Fibroblast of upper back skin (primary cell): Measurements from ENCODE around the gene LAYN.
A peak's percentile ranks its signal among the peaks of the same experiment; 100 is the strongest.

Experiments
- DNase-seq: peaks from one replicate; pipeline ENCODE4 v3.0.0-alpha.2; 2013

Gene LAYN

DNA sequence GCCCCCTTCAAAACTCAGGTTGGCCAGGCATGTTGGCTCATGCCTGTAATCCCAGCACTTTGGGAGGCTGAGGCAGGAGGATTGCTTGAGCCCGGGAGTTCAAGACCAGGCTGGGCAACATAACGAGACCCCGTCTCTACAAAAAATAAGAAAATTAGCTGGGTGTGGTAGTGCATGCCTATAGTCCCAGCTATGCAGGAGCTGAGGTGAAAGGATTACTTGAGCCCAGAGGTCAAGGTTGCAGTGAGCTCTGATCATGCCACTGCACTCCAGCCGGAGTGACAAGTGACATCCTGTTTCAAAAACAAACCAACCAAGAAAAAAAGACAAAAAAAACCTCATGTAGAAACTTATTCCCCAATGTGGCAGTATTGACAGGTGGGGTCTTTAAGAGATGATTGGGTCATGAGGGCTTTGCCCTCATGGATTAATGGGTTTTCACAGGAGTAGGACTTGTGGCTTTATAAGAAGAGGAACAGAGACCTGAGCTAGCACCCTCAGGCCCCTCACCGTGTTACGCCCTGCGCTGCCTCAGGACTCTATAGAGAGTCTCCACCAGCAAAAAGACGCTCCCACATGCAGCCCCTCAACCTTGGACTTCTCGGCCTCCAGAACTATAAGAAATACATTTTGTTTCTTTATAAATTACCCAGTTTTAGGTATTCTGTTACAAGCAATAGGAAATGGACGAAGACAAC is 22.3 kb downstream of the LAYN start:
- no peak for DNase-seq

DNA sequence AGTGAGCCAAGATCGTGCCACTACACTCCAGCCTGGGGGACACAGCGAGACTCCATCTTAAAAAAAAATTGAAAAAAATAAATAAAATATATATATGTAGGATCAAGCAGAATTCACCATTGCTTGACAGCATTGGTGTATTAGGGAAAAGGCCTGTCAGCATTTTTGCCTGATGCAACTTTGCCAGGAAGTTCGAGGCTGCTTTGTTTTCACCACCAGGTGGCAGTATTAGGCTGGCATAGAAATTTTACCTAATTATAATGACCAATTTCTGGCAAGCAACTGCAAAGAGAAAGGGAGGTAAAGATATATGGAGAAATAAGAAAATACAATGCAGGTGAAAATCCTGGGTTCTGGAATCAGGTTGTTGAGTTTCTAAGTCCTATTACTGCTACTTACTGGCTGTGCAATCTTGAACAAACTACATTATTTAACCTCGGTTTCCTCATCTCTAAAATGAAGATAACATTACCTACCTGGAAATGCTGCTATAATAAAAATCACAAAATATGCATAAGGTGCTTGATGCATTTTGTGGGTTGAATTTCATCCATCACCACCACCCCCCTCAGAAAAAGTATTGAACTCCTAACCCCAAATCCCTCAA is 24.7 kb downstream of the LAYN start:
- DNase-seq: peak; percentile 82

DNA sequence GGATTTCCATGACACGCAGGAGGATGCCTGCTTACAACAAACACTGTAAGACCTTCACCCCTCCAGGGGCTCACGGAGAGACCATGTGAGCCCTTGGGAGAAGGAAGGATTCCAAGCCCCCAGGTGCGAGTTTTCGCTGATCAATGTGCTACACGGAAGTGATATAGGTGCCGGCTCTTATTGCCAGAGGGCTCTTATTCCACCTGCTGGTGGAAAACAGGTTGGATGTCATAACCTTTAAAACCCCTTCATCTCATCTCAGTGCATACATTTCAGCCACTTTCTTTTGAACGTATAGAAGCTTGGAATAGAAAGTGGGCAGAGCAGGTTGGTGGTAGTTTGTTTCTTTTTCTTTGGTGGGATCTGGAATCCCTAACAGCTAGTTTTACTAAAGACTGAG is 25.8 kb downstream of the LAYN start:
- DNase-seq: no peak

DNA sequence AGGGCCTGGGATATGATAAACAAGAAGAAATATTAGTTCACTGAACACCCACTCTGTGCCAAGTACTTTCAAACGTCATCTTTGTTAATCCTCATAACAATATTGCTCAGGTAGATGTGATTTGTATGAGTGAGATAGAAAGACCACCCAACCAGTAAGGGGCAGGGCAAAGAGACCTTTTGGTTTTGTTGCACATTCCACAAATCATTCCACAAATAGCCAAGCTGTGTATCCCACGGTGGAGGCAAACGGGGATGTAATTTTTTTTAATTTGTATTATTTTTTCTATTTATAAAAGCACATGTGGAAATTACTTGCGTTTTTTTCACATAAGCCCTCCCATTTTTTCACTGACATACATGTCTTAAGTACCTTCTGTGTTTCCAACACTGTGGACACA is 29.0 kb downstream of the LAYN start:
- DNase-seq: peak; percentile 68

DNA sequence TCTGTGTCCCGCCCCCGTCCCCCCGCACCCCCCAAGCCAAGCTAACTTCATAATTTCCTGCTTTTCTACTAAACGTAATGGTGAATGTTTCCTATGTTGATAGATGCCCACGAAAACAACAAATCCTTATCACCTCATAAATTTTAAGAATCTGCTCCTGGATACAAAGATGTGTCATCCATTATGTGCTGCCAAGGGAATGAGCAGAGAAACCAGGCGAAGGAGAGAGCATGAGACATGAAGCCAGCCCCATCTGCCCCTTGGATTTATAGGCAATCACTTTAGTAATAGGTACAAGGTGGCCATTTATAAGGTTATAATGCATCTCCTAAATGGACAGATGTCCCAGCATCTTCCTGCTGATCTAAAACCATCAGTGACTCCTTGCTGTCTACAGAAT is 30.3 kb downstream of the LAYN start:
- DNase-seq: no peak

DNA sequence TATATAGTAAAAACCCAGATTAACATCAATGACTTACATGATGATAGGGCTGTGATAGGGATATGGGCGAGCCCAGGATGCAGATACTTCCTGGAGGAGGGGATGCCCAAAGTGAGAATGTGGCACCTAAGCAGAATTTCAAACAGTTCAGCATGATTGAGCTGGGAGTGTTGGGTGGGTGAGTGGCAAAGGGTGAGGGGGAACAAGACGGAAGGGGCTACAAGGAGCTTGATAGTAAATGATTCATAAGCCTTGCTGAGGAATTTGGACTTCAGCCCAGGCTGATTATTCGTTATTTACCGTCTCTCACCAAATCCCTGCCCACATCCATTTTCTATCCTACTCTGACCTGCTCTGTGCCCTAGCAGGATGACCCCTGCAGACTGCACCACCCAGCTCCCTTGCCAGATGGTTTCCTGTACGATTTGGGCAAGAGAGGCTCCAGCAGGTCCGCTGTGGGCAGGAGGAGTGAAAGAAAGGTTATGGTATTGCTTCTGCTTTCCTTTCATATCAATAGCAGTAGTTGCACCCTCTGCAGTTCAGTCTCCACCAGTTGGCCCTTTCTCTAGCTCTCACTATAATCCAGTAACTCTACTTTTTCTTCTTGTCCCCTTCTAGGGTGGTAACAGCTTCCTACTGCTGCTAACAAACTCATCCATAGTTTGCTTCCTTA is 31.4 kb downstream of the LAYN start:
- peak; percentile 46 for DNase-seq

DNA sequence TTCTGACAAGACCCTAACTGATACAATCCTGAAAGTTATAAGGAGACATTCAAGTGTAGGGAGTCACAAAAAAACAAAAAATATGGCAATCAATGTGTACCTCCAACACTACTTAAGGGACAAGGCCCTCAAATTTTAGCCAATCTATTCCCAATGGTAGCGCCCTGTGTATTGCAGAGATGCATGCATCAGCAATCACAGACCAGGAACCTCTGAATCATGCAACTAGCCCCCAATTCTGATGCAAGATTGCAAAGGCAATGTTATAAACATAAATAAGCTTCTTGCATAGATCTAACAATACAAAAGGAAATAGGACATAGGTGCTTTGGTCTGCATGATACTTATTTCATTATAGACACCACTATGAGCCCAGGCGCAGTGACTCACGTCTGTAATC is 32.1 kb downstream of the LAYN start:
- no peak for DNase-seq

DNA sequence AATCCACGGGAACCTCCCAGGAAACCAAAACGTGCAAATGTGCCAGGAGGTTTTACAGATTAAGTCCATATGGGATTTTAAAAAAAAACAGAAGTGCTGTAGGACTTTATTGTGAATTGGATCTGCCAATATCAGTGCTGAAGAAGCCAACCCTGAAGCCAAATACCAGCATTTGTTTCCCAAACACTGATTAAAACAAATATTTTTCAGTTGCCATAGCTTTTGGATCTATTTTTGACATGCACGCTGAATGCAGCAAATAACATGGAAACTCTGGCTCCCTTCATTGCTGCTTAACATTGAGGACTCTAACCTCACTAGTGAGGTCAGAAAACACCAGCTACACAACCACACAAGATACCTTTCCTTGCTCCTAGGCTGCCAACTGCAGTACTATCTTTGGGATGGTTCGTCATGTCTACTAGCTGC is 33.3 kb downstream of the LAYN start:
- DNase-seq: peak; percentile 37

DNA sequence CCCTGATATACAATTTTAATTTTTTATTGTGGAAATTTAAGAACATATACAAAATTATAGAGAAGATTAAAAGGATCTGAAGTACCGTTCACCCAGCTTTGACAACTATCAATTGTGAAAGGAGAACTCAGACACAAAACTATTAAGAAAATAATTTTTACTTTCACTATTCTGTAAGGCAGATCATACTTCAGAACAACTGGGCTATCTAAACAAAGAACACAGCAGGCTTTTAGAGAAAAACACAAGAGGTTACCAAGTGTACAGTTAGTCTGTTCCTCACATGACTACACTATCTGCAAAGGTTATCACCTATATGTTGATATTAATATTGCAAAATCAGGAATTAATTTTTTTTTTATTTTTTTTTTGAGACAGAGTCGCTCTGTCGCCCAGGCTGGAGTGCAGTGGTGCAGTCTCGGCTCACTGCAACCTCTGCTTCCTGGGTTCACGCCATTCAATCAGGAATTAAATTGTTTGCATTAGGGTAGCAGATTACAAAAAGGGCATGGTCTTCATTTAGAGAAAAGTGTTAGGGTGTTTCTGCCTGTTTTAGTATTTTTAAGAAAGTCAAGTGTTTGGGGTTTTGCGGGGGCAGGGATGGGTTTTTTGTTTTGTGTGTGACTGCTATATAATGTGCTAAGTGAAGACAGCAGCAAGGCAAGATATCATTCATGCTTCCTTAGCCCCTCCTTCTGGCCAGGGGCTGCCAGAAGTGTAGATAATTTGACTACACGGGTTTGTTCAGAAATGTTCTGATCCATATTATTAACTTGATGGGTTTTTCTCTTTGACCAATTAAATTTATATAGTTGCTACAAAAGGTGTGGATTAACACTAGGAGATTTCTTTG is 34.1 kb downstream of the LAYN start:
- DNase-seq: no peak

DNA sequence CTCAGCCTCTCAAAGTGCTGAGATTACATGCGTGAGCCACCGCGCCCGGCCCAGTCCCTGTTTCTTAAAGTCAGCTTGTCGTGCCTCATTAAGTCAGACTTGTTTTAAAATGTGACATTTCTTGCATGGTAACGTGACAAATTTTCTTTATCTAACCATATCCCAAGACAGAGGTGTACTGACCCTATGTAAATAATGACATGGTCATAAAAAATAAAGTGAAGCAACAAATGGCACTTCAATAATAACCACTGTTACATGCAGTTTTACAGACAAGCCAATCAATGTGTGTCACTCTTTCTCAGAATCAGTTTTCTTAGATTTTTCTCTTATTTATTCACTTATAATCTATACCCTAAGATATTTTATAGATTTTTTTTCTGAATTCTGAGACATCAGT is 35.2 kb downstream of the LAYN start:
- DNase-seq: no peak

DNA sequence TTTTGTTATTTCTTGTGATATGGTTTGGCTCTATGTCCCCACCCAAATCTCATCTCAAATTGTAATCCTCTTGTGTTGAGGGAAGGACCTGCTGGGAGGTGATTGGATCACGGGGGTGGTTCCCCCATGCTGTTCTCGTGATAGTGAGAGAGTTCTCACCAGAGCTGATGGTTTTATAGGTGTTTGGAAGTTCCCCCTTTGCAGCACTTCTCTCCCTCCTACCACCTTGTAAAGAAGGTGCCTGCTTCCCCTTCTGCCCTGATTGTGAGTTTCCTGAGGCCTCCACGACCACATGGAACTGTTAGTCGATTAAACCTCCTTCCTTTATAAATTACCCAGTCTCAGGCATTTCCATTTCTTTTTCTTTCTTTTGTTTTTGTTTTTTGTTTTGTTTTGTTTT is 37.3 kb downstream of the LAYN start:
- no peak for DNase-seq

DNA sequence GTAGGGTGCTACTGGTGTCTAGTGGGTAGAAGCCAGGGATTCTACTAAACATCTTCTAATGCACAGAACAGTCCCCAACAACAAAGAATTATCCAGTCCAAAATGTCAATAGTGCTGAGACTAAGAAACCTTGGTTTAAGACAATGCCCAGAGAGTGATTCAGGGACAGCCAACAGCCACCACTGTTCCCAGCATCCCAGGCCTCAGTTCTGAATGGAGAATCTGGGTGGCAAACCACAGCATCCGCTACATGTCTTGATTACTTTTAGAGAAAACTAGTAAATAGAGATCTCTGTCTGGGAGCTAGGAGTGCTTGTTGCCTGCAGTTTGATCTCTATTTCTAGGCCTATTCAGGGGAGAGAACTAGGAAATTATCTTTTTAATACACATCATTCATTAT is 40.8 kb downstream of the LAYN start:
- no peak for DNase-seq

DNA sequence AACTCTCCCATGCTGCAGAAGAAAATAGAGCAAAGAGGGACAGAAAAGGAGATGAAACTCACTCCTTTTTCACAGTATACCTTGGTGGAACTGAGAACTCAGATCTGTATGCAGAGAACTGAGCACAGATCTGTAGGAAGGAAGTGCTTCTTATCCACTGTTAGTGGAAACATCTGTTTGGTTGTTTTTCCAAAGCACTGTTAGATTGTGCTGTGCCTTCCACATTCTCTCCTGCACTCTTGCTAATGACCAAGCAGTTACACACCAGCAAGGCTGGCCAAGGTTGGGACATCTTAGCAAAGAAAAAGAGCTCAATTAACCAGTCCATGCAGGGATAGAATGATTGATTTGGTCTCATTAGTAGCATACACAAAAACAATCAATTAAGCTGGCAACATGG is 41.6 kb downstream of the LAYN start:
- no peak for DNase-seq

DNA sequence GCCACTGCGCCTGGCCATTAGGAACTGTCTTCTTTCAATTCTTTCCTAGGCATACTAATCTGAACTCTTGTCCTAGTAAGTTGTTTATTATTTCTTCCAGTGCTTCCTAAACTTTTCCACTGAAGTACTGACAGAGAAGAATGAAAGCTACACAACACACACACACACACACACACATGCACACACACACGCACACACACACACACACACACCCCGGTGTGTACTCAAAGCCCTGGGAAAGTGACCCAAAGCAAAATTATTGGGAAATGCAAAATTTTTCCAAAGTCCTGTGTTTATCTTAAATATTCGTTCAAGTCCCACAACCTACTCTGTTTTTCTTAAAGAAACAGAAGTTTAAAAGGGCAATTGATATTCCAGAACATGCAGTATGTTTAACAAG is 42.4 kb downstream of the LAYN start:
- no peak for DNase-seq

DNA sequence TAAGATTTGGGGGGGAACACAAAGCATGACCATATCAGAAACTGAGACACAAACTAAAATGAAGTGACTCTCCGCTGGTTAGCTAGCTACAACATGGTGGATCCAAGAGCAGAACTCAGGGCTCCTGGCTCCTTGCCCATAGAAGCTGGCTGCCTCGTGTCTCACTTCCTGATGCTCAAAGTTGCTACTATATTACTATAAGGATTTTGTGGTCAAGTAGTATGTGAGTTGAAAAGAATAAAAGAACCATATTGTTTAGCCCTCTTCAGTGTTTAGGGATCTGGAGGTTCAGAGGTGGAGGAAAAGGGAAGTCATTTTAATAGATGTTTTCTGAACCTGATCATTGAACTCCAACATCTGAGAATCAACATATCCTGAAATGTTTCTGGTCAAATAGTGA is 44.9 kb downstream of the LAYN start:
- DNase-seq: peak; percentile 91

DNA sequence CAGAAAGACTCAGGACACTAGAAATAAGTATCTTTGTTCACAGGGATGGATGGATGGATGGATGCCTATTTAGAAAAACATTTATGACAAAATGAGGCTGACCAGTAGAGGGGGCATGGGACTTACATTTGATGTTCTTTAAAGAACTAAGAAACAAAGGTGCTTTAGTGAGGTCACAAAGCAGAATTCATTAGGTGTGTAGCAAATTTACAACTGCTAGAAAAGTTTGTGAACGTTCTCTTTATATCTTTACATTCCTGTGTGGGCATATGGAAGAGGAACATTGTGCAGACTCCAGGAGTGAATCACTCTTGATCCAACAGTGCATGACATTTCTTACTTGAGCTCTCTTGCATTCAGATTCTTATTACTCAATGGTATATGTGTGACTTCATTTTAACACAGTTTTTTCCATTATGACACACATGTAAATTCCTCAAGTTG is 45.9 kb downstream of the LAYN start:
- peak; percentile 60 for DNase-seq

DNA sequence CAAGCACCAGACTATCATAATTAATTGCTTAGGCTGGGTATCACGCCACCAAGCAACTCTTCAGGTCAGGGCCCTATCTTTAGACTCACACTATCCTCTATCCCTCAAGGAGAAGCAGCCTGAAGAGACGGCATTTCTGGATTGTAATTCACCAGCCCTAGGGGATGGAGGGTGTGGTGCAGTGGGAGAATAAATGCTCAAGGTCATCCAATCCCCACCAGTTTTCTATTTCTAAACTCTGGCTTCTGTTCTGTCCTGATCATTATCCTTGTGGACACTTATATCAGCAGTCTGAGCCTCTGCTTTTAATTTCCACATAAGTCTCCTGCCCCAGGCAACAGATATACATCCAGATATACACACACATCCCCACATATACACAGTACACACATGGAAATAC is 48.6 kb downstream of the LAYN start:
- no peak for DNase-seq

DNA sequence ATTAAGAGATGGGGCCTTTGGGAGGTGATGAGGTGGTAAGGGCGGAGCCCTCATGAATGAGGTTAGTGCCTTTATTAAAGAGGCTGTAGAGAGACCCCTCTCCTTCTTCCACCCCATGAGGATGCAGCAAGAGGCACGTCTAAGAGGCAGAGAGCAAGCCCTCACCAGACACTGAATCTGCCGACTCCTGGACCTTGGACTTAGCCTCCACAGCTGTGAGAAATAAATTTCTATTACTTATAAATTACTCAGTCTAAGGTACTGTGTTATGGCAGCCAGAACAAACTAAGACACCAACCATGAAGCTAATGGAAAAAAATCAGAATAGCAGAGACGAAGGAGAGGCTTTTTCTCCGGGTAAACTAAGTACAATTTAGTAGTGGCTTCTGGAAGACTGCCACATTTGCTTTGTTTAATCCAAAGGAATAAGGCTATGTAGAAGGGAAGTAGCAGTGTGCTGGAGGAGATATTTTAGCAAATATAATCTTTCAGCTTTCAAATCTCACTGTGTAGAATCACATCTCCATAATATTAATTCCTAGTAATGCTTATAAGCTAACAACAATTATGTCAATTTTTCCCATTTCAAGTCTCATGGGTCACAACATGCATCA is 49.5 kb downstream of the LAYN start:
- DNase-seq: no peak

DNA sequence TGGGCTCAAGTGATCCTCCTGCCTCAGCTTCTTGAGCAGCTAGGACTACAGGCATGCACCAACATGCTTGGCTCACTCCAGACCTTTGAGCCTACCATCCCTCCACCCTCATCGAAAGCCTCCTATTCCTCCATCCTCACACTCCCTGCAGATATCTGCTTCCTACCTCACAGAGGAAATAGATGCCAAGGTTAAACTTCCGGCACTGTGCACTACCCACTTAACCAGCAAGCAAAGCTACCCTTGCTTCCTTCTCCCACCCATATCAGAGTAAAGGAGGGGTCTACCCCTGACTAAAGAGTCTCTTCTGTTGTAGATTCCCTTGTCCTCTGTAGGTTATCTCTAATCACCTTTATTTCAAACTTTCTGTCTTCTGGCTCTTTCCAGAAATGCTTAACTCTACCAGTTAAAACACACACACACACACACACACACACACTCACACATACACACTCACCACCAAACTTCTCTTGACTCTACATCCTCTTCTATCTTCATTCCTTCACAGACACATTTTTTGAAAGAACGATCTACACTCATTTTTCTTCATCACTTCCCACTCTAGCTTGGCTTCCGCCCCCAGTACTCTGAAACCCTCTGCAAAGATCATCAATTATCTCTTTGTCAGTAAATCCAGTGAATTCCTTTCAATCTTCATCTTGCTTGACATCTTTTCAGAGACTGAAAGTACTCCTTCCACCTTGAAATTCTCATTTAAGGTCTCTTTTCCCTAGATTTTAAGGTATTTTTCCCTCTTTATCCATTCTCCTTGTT is 50.9 kb downstream of the LAYN start:
- DNase-seq: no peak

DNA sequence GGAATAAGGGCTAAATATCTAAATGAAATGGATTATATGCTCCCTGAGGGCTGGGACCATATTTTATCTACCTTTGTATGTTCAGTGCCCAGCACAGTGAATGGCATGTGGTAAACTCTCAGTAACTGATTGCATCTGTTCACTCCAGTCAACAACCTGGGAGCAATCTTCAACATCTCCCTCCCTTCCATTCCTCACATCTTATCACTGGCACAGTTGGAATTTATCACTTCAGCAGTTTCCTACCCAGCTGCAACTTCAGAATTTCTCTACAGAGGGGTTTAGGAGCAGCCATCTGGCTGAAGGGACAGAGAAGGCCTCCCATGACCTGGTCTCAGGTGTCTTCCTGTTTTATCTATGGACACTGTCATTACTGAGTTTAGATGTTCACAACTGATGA is 52.0 kb downstream of the LAYN start:
- DNase-seq: no peak

DNA sequence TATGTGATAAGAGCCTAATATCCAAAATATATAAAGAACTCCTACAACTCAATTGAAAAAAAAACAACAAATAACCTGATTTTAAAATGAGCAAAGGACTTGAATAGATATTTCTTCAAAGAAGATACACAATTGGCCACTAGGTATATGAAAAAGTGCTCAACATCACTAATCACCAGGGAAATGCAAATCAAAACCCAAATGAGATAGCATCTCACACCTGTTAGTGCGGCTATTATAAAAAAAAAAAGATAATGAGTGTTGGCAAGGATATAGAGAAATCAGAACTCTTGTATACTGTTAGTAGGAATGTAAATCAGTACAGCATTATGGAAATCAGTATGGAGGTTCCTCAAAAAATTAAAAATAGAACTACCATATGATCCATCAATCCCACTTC is 55.8 kb downstream of the LAYN start:
- no peak for DNase-seq

DNA sequence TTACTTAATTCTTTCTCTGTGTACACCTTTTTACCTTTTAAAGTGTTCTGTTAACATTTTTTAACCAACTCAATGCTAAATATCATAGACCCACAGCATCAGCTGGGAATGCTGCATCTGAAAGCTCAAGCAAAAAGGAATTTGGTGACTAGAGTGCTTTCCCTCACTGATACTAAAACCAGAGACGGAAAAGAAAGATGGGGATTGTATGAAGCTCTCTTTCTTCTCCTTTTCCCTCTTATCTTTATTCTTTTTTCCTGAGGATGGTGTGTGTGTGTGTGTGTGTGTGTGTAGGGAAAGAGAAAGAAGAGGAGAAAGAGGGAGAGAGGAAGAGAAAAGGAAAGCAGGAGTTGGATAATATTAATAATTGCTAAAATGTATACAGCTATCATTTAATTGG is 57.6 kb downstream of the LAYN start:
- DNase-seq: no peak
